Measurements from ENCODE around the gene SAA4. TPM values are rescaled to one million over a fixed set of nuclear protein-coding genes. Genes with fewer than 3 reads are reported as not detected.

Gene SAA4
- total and polyA plus RNA-seq, 2 of the 8 experiments (the other 6 are each of a cell fraction or from before 2014, with no cell fraction given), result not detected

GRCh38 chr11:18191376-18191775, 45.2 kb downstream of the SAA4 start:
- no peak overlapping the region for H3K14ac ChIP-seq (ENCODE audit: insufficient read length)
- H3K18ac ChIP-seq (ENCODE audit: extremely low read depth, low read length), result no peak overlapping the region
- no peak overlapping the region for H3K9ac ChIP-seq (replicated peaks in 1 of 4; ENCODE audit: extremely low read depth in 1 of 4, low read depth in 3 of 4, low read length in 3 of 4)
- no peak overlapping the region for H3K56ac ChIP-seq (replicated peaks; ENCODE audit: insufficient read length, low read depth, low read length)
- no peaks in the 10 kb centered on the region for H3K79me1 ChIP-seq (ENCODE audit: low read depth, low read length)
- H2AFZ ChIP-seq (ENCODE audit: low read length), result no peak overlapping the region
- no peak overlapping the region for H3K23ac ChIP-seq (ENCODE audit: insufficient read length)
- DNase-seq (ENCODE audit: low read depth in 1 of 2, low spot score in 2 of 2), result no peak
- no peak overlapping the region for H3K27ac ChIP-seq (ENCODE audit: low read depth, low read length)
- H4K20me1 ChIP-seq (replicated peaks in 1 of 2; ENCODE audit: control insufficient read depth in 1 of 2, insufficient read depth in 2 of 2, low read length in 2 of 2), result no peaks in the 10 kb centered on the region
- H4K5ac ChIP-seq (ENCODE audit: insufficient read length, low read depth, low read length), result no peak overlapping the region
- no peak overlapping the region for H2BK120ac ChIP-seq (replicated peaks; ENCODE audit: low read depth, low read length)
- H3K36me3 ChIP-seq (ENCODE audit: control insufficient read depth in 2 of 4, insufficient read depth in 4 of 4, low read length in 3 of 4), result no peaks in the 10 kb centered on the region
- no peak for FAIRE-seq
- TF ChIP-seq POLR2A (IDR thresholded peaks at IDR 0.05; ENCODE audit: control extremely low read depth in 1 of 2, low read depth in 2 of 2, low read length in 2 of 2) (no peak), PHF8 (conservative IDR thresholded peaks at IDR 0.05; ENCODE audit: low read depth, low read length) (no peak)
- no peak overlapping the region for H3K4me3 ChIP-seq (ENCODE audit: extremely low read depth in 1 of 4, insufficient read depth in 2 of 4, low read depth in 3 of 4, low read length in 4 of 4)
- no peaks in the 10 kb centered on the region for H3K23me2 ChIP-seq (ENCODE audit: low read depth, low read length)
- H3K27me3 ChIP-seq (replicated peaks in 1 of 4; ENCODE audit: control insufficient read depth in 3 of 4, extremely low read depth in 1 of 4, insufficient read depth in 3 of 4, low read length in 3 of 4), result no peaks in the 10 kb centered on the region
- 98% methylated on average over 3 of the region's 3 CpGs; no CpG with 5 or more reads in 1 of the 2 experiments for WGBS, 2 experiments (ENCODE audit: extremely low coverage in 1 of 2, insufficient coverage in 1 of 2, insufficient read length in 1 of 2, insufficient replicate concordance in 2 of 2, low coverage in 1 of 2, low lambda C conversion rate in 2 of 2, missing lambda C conversion rate in 1 of 2)
- H3K79me2 ChIP-seq (ENCODE audit: control insufficient read depth in 1 of 2, insufficient read depth in 2 of 2, low read length in 2 of 2), result no peaks in the 10 kb centered on the region
- H3K4me2 ChIP-seq (ENCODE audit: insufficient read depth in 1 of 2, low read depth in 2 of 2, low read length in 2 of 2), result no peak overlapping the region
- no peaks in the 10 kb centered on the region for H3K4me1 ChIP-seq (replicated peaks in 1 of 4; ENCODE audit: control insufficient read depth in 3 of 4, insufficient read depth in 4 of 4, low read length in 3 of 4)
- no peak overlapping the region for H3K4ac ChIP-seq (replicated peaks; ENCODE audit: insufficient read length, low read depth, low read length)
- no peak overlapping the region for H2BK20ac ChIP-seq (ENCODE audit: low read length)
- no peaks in the 10 kb centered on the region for H3K9me3 ChIP-seq (ENCODE audit: insufficient read depth in 2 of 2, low read depth in 1 of 2, low read length in 1 of 2)
- no peak overlapping the region for H4K91ac ChIP-seq (replicated peaks; ENCODE audit: insufficient read length, low read length)
- H2BK5ac ChIP-seq (ENCODE audit: low read depth, low read length), result no peak overlapping the region
- POLR2A ChIA-PET (ENCODE audit: partially characterized antibody), result no interaction called here
- H2AK5ac ChIP-seq (ENCODE audit: low read depth, low read length), result no peak overlapping the region
- CTCF ChIA-PET (ENCODE audit: partially characterized antibody), result interaction anchor here (1.3 to 2.9 kb wide), 2 partner anchors 13 to 76 kb away, joined by 6 to 14 read pairs; no protein-coding TSS in a partner anchor
- H4K8ac ChIP-seq (ENCODE audit: extremely low read depth, insufficient read depth, low read length), result no peak overlapping the region
- H2BK12ac ChIP-seq (ENCODE audit: low read depth, low read length), result no peak overlapping the region
- no peak overlapping the region for H2BK15ac ChIP-seq (ENCODE audit: low read length)
